Body of pancreas (tissue), 4 donors: ENCODE results near the gene CLN5. TPM values are rescaled to one million over a fixed set of nuclear protein-coding genes. Genes with fewer than 3 reads are reported as not detected.

Experiments used
- ATAC-seq: fragments of 150-250 bp; one replicate; pipeline ENCODE4 v1.9.1; 2016
- DNase-seq, 4 donors: peaks; one replicate each; pipeline ENCODE4 v3.0.0-alpha.2; 2019
- H3K27ac ChIP-seq, 4 donors: fragments of 200-600 bp; sonication (generic); 1 replicate in 3 of 4; 2 replicates in 1 of 4; pipeline versions ENCODE4 v1.5.1 to v1.6.1; 2016 to 2019; ENCODE audit warnings: mild to moderate bottlenecking in 1 of 4, mixed read lengths in 1 of 4, moderate library complexity in 1 of 4
- H3K27me3 ChIP-seq, 2 donors: fragments of 200-600 bp; sonication (generic); one replicate each; pipeline ENCODE4 v1.6.0; 2016; ENCODE audit warnings: mild to moderate bottlenecking in 1 of 2
- H3K36me3 ChIP-seq, 2 donors: fragments of 200-600 bp; sonication (generic); replicated peaks in 1 of 2; 2 replicates each; pipeline ENCODE4 v1.5.1; 2016; ENCODE audit warnings: low read depth in 2 of 2; ENCODE audit not compliant: insufficient read depth in 1 of 2
- H3K4me1 ChIP-seq: fragments of 200-600 bp; sonication (generic); one replicate; pipeline ENCODE4 v1.6.0; 2016
- H3K4me3 ChIP-seq, 2 donors: fragments of 200-600 bp; sonication (generic); 1 replicate in 1 of 2; 2 replicates in 1 of 2; pipeline ENCODE4 v1.5.1; 2016 to 2019
- H3K9me3 ChIP-seq, 3 donors: fragments of 200-600 bp; sonication (generic); 1 replicate in 2 of 3; 2 replicates in 1 of 3; pipeline ENCODE4 v1.5.1; 2016
- CTCF ChIP-seq, 7 experiments: fragments of 450-650 bp in 4 of 7; fragments of 200-600 bp in 3 of 7; sonication (generic) in 3 of 7; IDR thresholded peaks; one replicate each; pipeline ENCODE4 v1.5.1; 2016 to 2019; ENCODE audit warnings: antibody characterized with exemption in 7 of 7
- POLR2A ChIP-seq, 3 donors: fragments of 450-650 bp; IDR thresholded peaks; one replicate each; pipeline ENCODE4 v1.6.1; 2016; ENCODE audit warnings: antibody characterized with exemption in 3 of 3, mild to moderate bottlenecking in 2 of 3
- WGBS, 2 donors: methylation state at CpG; one replicate each; pipeline ENCODE4 v1.1.5; 2017; 5-methylcytosine and 5-hydroxymethylcytosine counted together
- intact Hi-C: fragments of 100-400 bp; cut with DNase I; formaldehyde crosslinking; loops from one replicate; pipeline ENCODE4 v1.15.1; 2023
- total RNA-seq, 2 donors: library from RNA; depleted of rRNA; stranded (reverse); fragments of >200 nt; gene quantifications; one replicate each; pipeline ENCODE4 v1.1.0, GENCODE V29; 2016

The CLN5 gene
- total RNA-seq, 2 donors from 2014 or later: 18.1 to 29.8 TPM

- H3K4me1 ChIP-seq: peaks cover 5% of the 10 kb centered on the region
- peaks cover 0 to 7% of the 10 kb centered on the region in 2 donors for H3K27me3 ChIP-seq
- no peaks in the 10 kb centered on the region for H3K9me3 ChIP-seq
- H3K27ac ChIP-seq: no peak overlapping the region
- TF ChIP-seq POLR2A (IDR thresholded peaks at IDR 0.05) (no peak), CTCF (IDR thresholded peaks at IDR 0.05) (no peak)
- no peak for ATAC-seq
- H3K36me3 ChIP-seq: no peaks in the 10 kb centered on the region
- WGBS, 2 donors: 77 to 83% methylated on average over 6 of the region's 6 CpGs
- no peak overlapping the region for H3K4me3 ChIP-seq
- intact Hi-C loops: no loop called here
- DNase-seq: no peak
These were observed 16.0 kb upstream of the CLN5 start for GRCh38 chr13:76975863-76976262.

GRCh38 chr13:76976490-76976889 lies 15.4 kb upstream of the CLN5 start:
- Histone ChIP-seq H3K36me3 (no peaks in the 10 kb centered on the region), H3K9me3 (no peaks in the 10 kb centered on the region), H3K4me3 (no peak overlapping the region), H3K27me3 (peaks cover 0 to 13% of the 10 kb centered on the region in 2 donors), H3K4me1 (peaks cover 5% of the 10 kb centered on the region), H3K27ac (no peak overlapping the region)
- TF ChIP-seq POLR2A (IDR thresholded peaks at IDR 0.05) (no peak), CTCF (IDR thresholded peaks at IDR 0.05) (no peak)
- WGBS, 2 donors: 62 to 67% methylated on average over 8 of the region's 8 CpGs
- ATAC-seq (no peak), DNase-seq (no peak)
- intact Hi-C loops: no loop called here

GRCh38 chr13:76976929-76977328 lies 15.0 kb upstream of the CLN5 start:
- Histone ChIP-seq H3K4me3 (no peak overlapping the region), H3K27ac (no peak overlapping the region), H3K36me3 (no peaks in the 10 kb centered on the region), H3K4me1 (peaks cover 5% of the 10 kb centered on the region), H3K27me3 (peaks cover 0 to 17% of the 10 kb centered on the region in 2 donors), H3K9me3 (no peaks in the 10 kb centered on the region)
- 38 to 39% methylated on average over 3 to 5 of the region's 5 CpGs for WGBS, 2 donors
- TF ChIP-seq CTCF (IDR thresholded peaks at IDR 0.05) (no peak), POLR2A (IDR thresholded peaks at IDR 0.05) (no peak)
- no peak for DNase-seq
- intact Hi-C loops: no loop called here
- no peak for ATAC-seq

- Histone ChIP-seq H3K27me3 (peaks cover 0 to 20% of the 10 kb centered on the region in 2 donors), H3K9me3 (no peaks in the 10 kb centered on the region), H3K27ac (no peak overlapping the region), H3K4me1 (peaks cover 5% of the 10 kb centered on the region), H3K36me3 (no peaks in the 10 kb centered on the region), H3K4me3 (no peak overlapping the region)
- ATAC-seq: peak; percentile 90
- WGBS, 2 donors: 2 to 3% methylated on average over 21 to 34 of the region's 34 CpGs
- intact Hi-C loops: no loop called here
- peak; percentile 64 to 79 (median 74) for DNase-seq
- TF ChIP-seq POLR2A (IDR thresholded peaks at IDR 0.05) (no peak), CTCF (IDR thresholded peaks at IDR 0.05) (peak; percentile 70 to 98 (median 81))
These were observed 11.7 kb upstream of the CLN5 start for GRCh38 chr13:76980075-76980718.

- Histone ChIP-seq H3K4me3 (no peak overlapping the region), H3K27ac (no peak overlapping the region), H3K9me3 (no peaks in the 10 kb centered on the region), H3K4me1 (peaks cover 5% of the 10 kb centered on the region), H3K27me3 (peaks cover 0 to 20% of the 10 kb centered on the region in 2 donors), H3K36me3 (no peaks in the 10 kb centered on the region)
- intact Hi-C loops: no loop called here
- TF ChIP-seq CTCF (IDR thresholded peaks at IDR 0.05): no peak
- WGBS, 2 donors: 51 to 61% methylated on average over 6 of the region's 6 CpGs
- ATAC-seq (no peak), DNase-seq (no peak)
These were observed 9.8 kb upstream of the CLN5 start for GRCh38 chr13:76982061-76982460.
